ENCODE results near the gene TMEM250. TPM values are rescaled to one million over a fixed set of nuclear protein-coding genes. Genes with fewer than 3 reads are reported as not detected.
A peak's percentile ranks its signal among the peaks of the same experiment; 100 is the strongest.

The TMEM250 gene
- total and polyA plus RNA-seq, 3 donors from 2014 or later: 29.4 to 73.0 (median 57.8) TPM

DNA sequence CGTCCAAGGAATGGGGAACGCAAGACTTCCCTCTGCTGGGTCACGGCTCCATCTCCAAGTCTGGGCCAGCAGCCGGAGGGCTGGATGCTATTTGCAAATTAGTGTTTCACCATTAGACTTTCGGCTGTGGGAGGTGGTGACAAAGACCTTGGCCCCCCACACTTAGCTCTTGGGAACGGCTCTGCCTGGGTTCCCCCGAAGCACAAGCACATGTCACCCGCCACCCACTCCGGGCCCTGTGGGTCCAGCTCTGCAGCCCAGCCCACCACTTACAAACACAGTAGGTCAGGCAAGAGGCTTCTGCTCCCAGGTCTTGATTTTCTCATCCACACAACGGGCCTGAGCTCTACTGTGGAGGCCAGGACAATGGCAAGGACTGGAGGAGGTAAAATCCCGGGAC, 25.8 kb upstream of the TMEM250 start:
- TF ChIP-seq, protein P1, sequence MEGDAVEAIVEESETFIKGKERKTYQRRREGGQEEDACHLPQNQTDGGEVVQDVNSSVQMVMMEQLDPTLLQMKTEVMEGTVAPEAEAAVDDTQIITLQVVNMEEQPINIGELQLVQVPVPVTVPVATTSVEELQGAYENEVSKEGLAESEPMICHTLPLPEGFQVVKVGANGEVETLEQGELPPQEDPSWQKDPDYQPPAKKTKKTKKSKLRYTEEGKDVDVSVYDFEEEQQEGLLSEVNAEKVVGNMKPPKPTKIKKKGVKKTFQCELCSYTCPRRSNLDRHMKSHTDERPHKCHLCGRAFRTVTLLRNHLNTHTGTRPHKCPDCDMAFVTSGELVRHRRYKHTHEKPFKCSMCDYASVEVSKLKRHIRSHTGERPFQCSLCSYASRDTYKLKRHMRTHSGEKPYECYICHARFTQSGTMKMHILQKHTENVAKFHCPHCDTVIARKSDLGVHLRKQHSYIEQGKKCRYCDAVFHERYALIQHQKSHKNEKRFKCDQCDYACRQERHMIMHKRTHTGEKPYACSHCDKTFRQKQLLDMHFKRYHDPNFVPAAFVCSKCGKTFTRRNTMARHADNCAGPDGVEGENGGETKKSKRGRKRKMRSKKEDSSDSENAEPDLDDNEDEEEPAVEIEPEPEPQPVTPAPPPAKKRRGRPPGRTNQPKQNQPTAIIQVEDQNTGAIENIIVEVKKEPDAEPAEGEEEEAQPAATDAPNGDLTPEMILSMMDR (IDR thresholded peaks at IDR 0.05): no peak
- no peak for TF ChIP-seq POLR2A (IDR thresholded peaks at IDR 0.05)
- Histone ChIP-seq H3K27ac (no peak overlapping the region), H3K36me3 (ENCODE audit: low read depth, missing control alignments) (no peaks in the 10 kb centered on the region), H3K9me3 (no peaks in the 10 kb centered on the region), H3K4me1 (no peaks in the 10 kb centered on the region), H3K27me3 (no peaks in the 10 kb centered on the region), H3K4me3 (no peak overlapping the region)
- WGBS, 2 donors: 83 to 92% methylated on average over 4 to 11 of the region's 11 CpGs
- DNase-seq: no peak
- intact Hi-C loops (cut with DNase I; ENCODE audit: low total_unique reads): no loop called here

DNA sequence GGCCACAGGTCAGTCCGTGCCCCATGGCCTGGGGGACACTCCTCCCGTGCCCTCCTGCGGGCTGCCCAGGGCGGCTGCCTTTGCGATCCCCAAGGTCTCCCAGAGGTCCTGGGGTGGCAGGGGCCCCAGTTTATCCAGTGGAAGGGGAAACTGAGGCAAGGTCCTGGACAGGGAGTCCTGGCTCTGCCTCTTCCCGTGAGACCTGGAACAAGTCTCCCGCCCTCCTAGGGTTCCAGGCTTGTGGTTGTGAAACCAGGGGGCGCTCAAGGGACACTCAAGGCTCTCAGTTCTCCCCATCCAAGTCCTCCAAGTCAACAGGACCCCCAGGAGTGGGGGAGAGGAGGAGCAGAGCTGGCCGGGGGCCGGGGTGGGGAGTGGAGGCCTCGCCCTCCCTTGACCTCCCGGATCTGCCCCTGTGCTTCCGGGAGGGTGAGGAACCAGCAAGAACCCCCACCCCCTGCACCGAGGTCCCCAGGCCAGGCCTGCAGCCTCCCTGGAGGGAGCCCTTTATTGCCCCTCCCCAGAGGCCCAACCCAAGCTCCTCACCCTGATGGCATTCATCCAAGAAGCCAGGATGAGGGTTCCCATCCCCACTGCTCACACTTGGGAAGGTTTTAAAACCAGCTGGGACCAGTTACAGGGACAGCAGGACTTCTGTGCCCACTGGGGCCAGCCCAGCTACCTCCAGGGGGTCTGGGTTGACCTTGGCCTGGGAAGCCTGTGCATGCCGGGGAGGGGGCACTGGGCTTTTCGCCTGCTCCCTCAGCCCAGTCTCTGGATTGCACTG, 24.7 kb upstream of the TMEM250 start:
- TF ChIP-seq POLR2A (IDR thresholded peaks at IDR 0.05): no peak
- TF ChIP-seq, protein P1 (IDR thresholded peaks at IDR 0.05): peak in 1 of 3 experiments; percentile 13
- WGBS, 2 donors: 59 to 82% methylated on average over 16 of the region's 16 CpGs
- no peak for DNase-seq
- intact Hi-C loops (cut with DNase I; ENCODE audit: low total_unique reads): no loop called here
- Histone ChIP-seq H3K4me3 (no peak overlapping the region), H3K9me3 (no peaks in the 10 kb centered on the region), H3K36me3 (ENCODE audit: low read depth, missing control alignments) (no peaks in the 10 kb centered on the region), H3K27me3 (no peaks in the 10 kb centered on the region), H3K27ac (no peak overlapping the region), H3K4me1 (no peaks in the 10 kb centered on the region)

DNA sequence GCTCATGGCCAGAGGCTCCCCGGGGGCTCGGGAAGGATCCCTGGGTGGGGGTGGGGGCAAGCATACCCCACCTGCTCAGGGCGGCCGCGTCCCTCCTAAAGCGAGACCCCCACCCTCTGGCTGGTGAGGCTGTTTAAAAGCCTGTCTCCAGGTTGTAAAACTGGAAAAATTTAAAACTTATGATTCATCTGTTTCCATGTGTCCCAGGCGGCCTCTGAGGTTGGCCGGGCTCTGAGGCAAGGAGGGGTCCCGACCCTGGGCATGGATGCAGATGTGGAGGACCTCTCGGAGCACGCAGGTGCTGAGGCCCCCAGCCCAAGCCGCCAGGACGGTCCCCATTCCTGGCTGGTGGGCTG, 24.2 kb upstream of the TMEM250 start:
- Histone ChIP-seq H3K27me3 (no peaks in the 10 kb centered on the region), H3K36me3 (ENCODE audit: low read depth, missing control alignments) (no peaks in the 10 kb centered on the region), H3K27ac (no peak overlapping the region), H3K9me3 (no peaks in the 10 kb centered on the region), H3K4me3 (no peak overlapping the region), H3K4me1 (no peaks in the 10 kb centered on the region)
- no peak for DNase-seq
- 62 to 88% methylated on average over 6 to 13 of the region's 13 CpGs for WGBS, 2 donors
- intact Hi-C loops (cut with DNase I; ENCODE audit: low total_unique reads): no loop called here
- TF ChIP-seq POLR2A (IDR thresholded peaks at IDR 0.05): no peak
- TF ChIP-seq, protein P1 (IDR thresholded peaks at IDR 0.05): no peak

DNA sequence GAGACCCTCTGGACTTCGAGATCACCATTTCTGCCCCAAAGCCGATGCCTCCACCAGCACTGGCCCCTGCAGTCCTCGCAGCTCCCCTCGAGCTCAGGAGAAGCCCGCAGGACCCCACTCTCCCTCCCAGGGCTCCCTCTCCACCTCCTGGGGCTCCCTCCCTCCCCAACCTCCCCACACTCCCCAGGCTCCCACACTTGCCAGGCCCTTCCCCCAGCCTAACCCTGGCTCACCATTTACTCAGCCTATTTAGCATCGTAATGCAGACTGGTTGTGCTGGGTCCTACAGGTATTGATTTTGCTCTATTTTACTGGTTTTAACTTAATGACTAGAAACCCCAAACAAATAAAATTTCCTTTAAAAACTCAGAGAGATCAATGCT, 23.7 kb upstream of the TMEM250 start:
- WGBS, 2 donors: 82 to 86% methylated on average over 6 of the region's 6 CpGs
- Histone ChIP-seq H3K9me3 (no peaks in the 10 kb centered on the region), H3K36me3 (ENCODE audit: low read depth, missing control alignments) (no peaks in the 10 kb centered on the region), H3K27me3 (no peaks in the 10 kb centered on the region), H3K4me3 (no peak overlapping the region), H3K4me1 (no peaks in the 10 kb centered on the region), H3K27ac (no peak overlapping the region)
- DNase-seq: no peak
- intact Hi-C loops (cut with DNase I; ENCODE audit: low total_unique reads): no loop called here
- TF ChIP-seq, protein P1 (IDR thresholded peaks at IDR 0.05): no peak

Data from testis (tissue), 3 donors.